Right lobe of liver (tissue), 6 donors: Measurements from ENCODE around the gene CSNK1G1. TPM values are rescaled to one million over a fixed set of nuclear protein-coding genes. Genes with fewer than 3 reads are reported as not detected.

Experiments used
- ATAC-seq, 4 donors: fragments of 200-7000 bp; cut with Tn5 transposase; one replicate each; pipeline ENCODE4 v1.9.1; 2020; ENCODE audit warnings: mild to moderate bottlenecking in 4 of 4, moderate library complexity in 4 of 4
- DNase-seq, 3 donors: peaks; one replicate each; pipeline ENCODE4 v3.0.0-alpha.2; 2020
- H3K27ac ChIP-seq, 3 donors: fragments of 200-600 bp; one replicate each; pipeline ENCODE4 v1.8.0; 2022
- H3K27me3 ChIP-seq, 2 donors: fragments of 200-600 bp; one replicate each; pipeline ENCODE4 v1.8.0; 2022
- H3K36me3 ChIP-seq, 4 donors: fragments of 200-600 bp; sonication (generic) in 1 of 4; one replicate each; pipeline versions ENCODE4 v1.5.1 to v1.8.0; 2017 to 2022; ENCODE audit warnings: control low read depth in 1 of 4
- H3K4me1 ChIP-seq, 4 donors: fragments of 200-600 bp; sonication (generic) in 1 of 4; one replicate each; pipeline versions ENCODE4 v1.5.1 to v1.8.0; 2017 to 2022; ENCODE audit warnings: control low read depth in 1 of 4
- H3K4me3 ChIP-seq, 3 donors: fragments of 200-600 bp; one replicate each; pipeline ENCODE4 v1.8.0; 2022
- H3K9me3 ChIP-seq, 4 donors: fragments of 200-600 bp; sonication (generic) in 1 of 4; one replicate each; pipeline versions ENCODE4 v1.5.1 to v1.8.0; 2017 to 2022; ENCODE audit warnings: control low read depth in 1 of 4
- CTCF ChIP-seq, 4 donors: fragments of 200-600 bp in 3 of 4; fragments of 450-650 bp in 1 of 4; IDR thresholded peaks; one replicate each; pipeline versions ENCODE4 v1.5.1 to v1.8.0; 2016 to 2022; ENCODE audit warnings: antibody characterized with exemption in 4 of 4, mild to moderate bottlenecking in 2 of 4
- POLR2A ChIP-seq: fragments of 450-650 bp; IDR thresholded peaks from one replicate; pipeline ENCODE4 v1.6.1; 2017; ENCODE audit warnings: antibody characterized with exemption, mild to moderate bottlenecking
- WGBS: methylation state at CpG from one replicate; pipeline ENCODE4 v1.1.6; 2018; ENCODE audit warnings: low coverage, low lambda C conversion rate; ENCODE audit not compliant: insufficient coverage; ENCODE audit errors: missing lambda C conversion rate; 5-methylcytosine and 5-hydroxymethylcytosine counted together
- intact Hi-C, 2 donors: fragments of 100-400 bp; cut with DNase I; formaldehyde crosslinking; loops; one replicate each; pipeline versions ENCODE4 v1.11.2 to v1.14.1; 2022
- total RNA-seq, 6 experiments: library from RNA; depleted of rRNA in 2 of 6; stranded (reverse); fragments of >200 nt in 2 of 6; fragmentation: NEBNext Ultra II Directional in 3 of 6; extraction: Animal tissue kit (Norgen Biotek cat#: 25700) in 3 of 6; gene quantifications; one replicate each; pipeline versions ENCODE4 v1.1.0 to v1.2.4, GENCODE V29; 2016 to 2023
- donor health status: DM: no; HTN: yes; CAD: no.
- donor health status: DM: no; HTN: no; CAD: no.
- donor health status: DM: no; HTN: no; CAD: no.
- donor health status: DM: no; HTN: yes; CAD: no.
- donor health status: DM: no; HTN: yes; CAD: no.

The CSNK1G1 gene
- total RNA-seq, 6 experiments from 2014 or later, result 3.9 to 7.1 (median 5.5) TPM

DNA sequence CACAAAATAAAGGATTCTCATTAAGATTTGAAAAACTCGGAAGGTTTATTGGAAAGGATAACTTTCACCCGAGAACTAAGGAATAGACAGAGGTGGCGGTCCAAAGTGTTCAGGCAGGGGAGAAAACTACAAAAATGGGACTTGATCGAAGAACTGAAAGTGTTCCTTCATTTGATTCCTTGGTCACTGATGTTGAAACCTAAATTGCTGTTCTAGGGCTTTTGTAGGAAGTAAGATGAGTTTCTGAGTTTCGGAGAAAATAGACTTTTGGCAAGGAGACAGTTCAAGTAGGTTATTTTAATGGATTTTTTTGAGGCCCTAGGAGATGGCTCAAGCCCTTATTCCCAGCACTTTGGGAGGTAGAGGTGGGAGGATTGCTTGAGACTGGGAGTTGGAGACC lies 33.1 kb upstream of the CSNK1G1 start:
- Histone ChIP-seq H3K4me1 (peaks cover 0 to 11% (median 0%) of the 10 kb centered on the region in 4 donors), H3K36me3 (peaks cover 0 to 9% (median 0%) of the 10 kb centered on the region in 4 donors), H3K9me3 (no peaks in the 10 kb centered on the region), H3K27ac (no peak overlapping the region), H3K4me3 (peak overlapping the region in 1 of 3 donors; percentile 70), H3K27me3 (no peaks in the 10 kb centered on the region)
- WGBS, result 76% methylated on average over 5 of the region's 5 CpGs
- TF ChIP-seq POLR2A, result no peak
- TF ChIP-seq CTCF (IDR thresholded peaks at IDR 0.05), result no peak
- DNase-seq, result no peak
- intact Hi-C loops, result no loop called here
- no peak for ATAC-seq

- WGBS, result under 1% methylated on average over 35 of the region's 35 CpGs
- ATAC-seq (peak; percentile 100), DNase-seq (peak; percentile 95 to 97 (median 96))
- H3K36me3 ChIP-seq, result no peaks in the 10 kb centered on the region
- H3K27me3 ChIP-seq, result no peaks in the 10 kb centered on the region
- peak within 1 kb of the TSS; percentile 38 to 49 (median 41) for H3K27ac ChIP-seq
- peak within 1 kb of the TSS; percentile 63 to 75 (median 70) for H3K4me3 ChIP-seq
- intact Hi-C loops, result no loop called here
- TF ChIP-seq CTCF (IDR thresholded peaks at IDR 0.05), result peak in 2 of 4 donors; percentile 10 to 14
- peak; percentile 71 for TF ChIP-seq POLR2A
- no peaks in the 10 kb centered on the region for H3K9me3 ChIP-seq
- peaks cover 0 to 11% (median 0%) of the 10 kb centered on the region in 4 donors for H3K4me1 ChIP-seq
Observed at GRCh38 chr15:64387562-64388168, 31.7 kb upstream of the CSNK1G1 start, which contains the start of gene TRIP4. Gene TRIP4 (plus strand): TSS chr15:64387836. CDS start chr15:64387864, 28 bp downstream.

DNA sequence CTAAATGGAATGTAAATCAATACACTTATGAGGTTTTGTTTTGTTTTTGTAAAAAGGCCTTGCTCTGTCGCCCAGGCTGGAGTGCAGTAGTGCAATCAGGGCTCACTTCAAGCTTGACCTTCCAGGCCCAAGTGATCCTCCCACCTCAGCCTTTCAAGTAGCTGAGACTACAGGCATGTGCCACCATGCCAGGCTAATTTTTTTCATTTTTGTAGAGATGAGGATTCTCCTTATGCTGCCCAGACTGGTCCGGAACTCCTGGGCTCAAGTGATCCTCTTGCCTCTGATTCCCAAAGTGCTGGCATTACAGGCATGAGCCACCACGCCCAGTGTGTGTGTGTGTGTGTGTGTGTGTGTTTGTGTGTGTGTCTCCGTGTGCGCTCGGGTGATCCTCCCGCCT lies 30.3 kb upstream of the CSNK1G1 start:
- H3K27me3 ChIP-seq, result no peaks in the 10 kb centered on the region
- no peak overlapping the region for H3K27ac ChIP-seq
- 92% methylated on average over 6 of the region's 7 CpGs for WGBS
- DNase-seq (no peak), ATAC-seq (no peak)
- intact Hi-C loops, result no loop called here
- H3K9me3 ChIP-seq, result no peaks in the 10 kb centered on the region
- TF ChIP-seq POLR2A (no peak), CTCF (IDR thresholded peaks at IDR 0.05) (no peak)
- H3K36me3 ChIP-seq, result no peaks in the 10 kb centered on the region
- H3K4me1 ChIP-seq, result peaks cover 0 to 16% (median 0%) of the 10 kb centered on the region in 4 donors
- no peak overlapping the region for H3K4me3 ChIP-seq

GRCh38 chr15:64383760-64384159 lies 27.8 kb upstream of the CSNK1G1 start:
- H3K4me1 ChIP-seq, result peaks cover 0 to 17% (median 3%) of the 10 kb centered on the region in 4 donors
- no peak overlapping the region for H3K4me3 ChIP-seq
- H3K27me3 ChIP-seq, result no peaks in the 10 kb centered on the region
- WGBS, result 72% methylated on average over 2 of the region's 2 CpGs
- H3K9me3 ChIP-seq, result no peaks in the 10 kb centered on the region
- no peaks in the 10 kb centered on the region for H3K36me3 ChIP-seq
- TF ChIP-seq CTCF (IDR thresholded peaks at IDR 0.05), result no peak
- no peak for TF ChIP-seq POLR2A
- intact Hi-C loops, result no loop called here
- no peak overlapping the region for H3K27ac ChIP-seq
- DNase-seq (no peak), ATAC-seq (no peak)
